ENCODE results near the gene ACAA1.
A peak's percentile ranks its signal among the peaks of the same experiment; 100 is the strongest.
"Not testable (repeated sequence)": the region's sequence is repeated elsewhere in the genome, so short reads cannot be mapped to it uniquely, and the experiment has no call there.

ACAA1 gene

GRCh38 chr3:38140326-38141172 is 3.6 kb upstream of the ACAA1 start:
- Histone ChIP-seq H3K36me3 (ENCODE audit: insufficient read depth, low read length) (no peaks in the 10 kb centered on the region), H3K9me3 (ENCODE audit: low read depth, low read length) (no peaks in the 10 kb centered on the region), H3K9ac (ENCODE audit: insufficient read length) (no peak overlapping the region), H3K27ac (no peak overlapping the region), H3K4me3 (no peak overlapping the region)
- DNase-seq (ENCODE audit: low read depth, low spot score) = no peak
- no peak for TF ChIP-seq EZH2 (IDR thresholded peaks at IDR 0.05)
- TF ChIP-seq FOXP2 (optimal IDR thresholded peaks at IDR 0.05; ENCODE audit: control extremely low read depth, extremely low read length, insufficient read depth) = no peak
- TF ChIP-seq POLR2AphosphoS5 (IDR thresholded peaks at IDR 0.05; ENCODE audit: borderline replicate concordance, low read depth, low read length) = no peak

GRCh38 chr3:38139652-38140051 is 2.7 kb upstream of the ACAA1 start:
- Histone ChIP-seq H3K27ac (no peak overlapping the region), H3K4me3 (peak overlapping the region; percentile 87; the same call in 1 of the 2 replicates), H3K9me3 (ENCODE audit: low read depth, low read length) (no peaks in the 10 kb centered on the region), H3K36me3 (ENCODE audit: insufficient read depth, low read length) (no peaks in the 10 kb centered on the region), H3K9ac (ENCODE audit: insufficient read length) (no peak overlapping the region)
- no peak for DNase-seq (ENCODE audit: low read depth, low spot score)
- TF ChIP-seq FOXP2 (optimal IDR thresholded peaks at IDR 0.05; ENCODE audit: control extremely low read depth, extremely low read length, insufficient read depth) = no peak
- TF ChIP-seq EZH2 (IDR thresholded peaks at IDR 0.05) = no peak
- TF ChIP-seq POLR2AphosphoS5 (IDR thresholded peaks at IDR 0.05; ENCODE audit: borderline replicate concordance, low read depth, low read length) = no peak

- Histone ChIP-seq H3K4me3 (peak overlapping the region; percentile 87), H3K9ac (ENCODE audit: insufficient read length) (peak overlapping the region; percentile 69), H3K27ac (no peak overlapping the region), H3K9me3 (ENCODE audit: low read depth, low read length) (no peaks in the 10 kb centered on the region), H3K36me3 (ENCODE audit: insufficient read depth, low read length) (no peaks in the 10 kb centered on the region)
- no peak for TF ChIP-seq POLR2AphosphoS5 (IDR thresholded peaks at IDR 0.05; ENCODE audit: borderline replicate concordance, low read depth, low read length)
- TF ChIP-seq EZH2 (IDR thresholded peaks at IDR 0.05) = no peak
- TF ChIP-seq FOXP2 (optimal IDR thresholded peaks at IDR 0.05; ENCODE audit: control extremely low read depth, extremely low read length, insufficient read depth) = no peak
- DNase-seq (ENCODE audit: low read depth, low spot score) = no peak
These were observed 2.3 kb upstream of the ACAA1 start for GRCh38 chr3:38139191-38139590.

- H3K36me3 ChIP-seq (ENCODE audit: insufficient read depth, low read length) = no peaks in the 10 kb centered on the region
- peak; percentile 68; the same call in 1 of the 2 replicates for TF ChIP-seq POLR2AphosphoS5 (IDR thresholded peaks at IDR 0.05; ENCODE audit: borderline replicate concordance, low read depth, low read length)
- TF ChIP-seq EZH2 (IDR thresholded peaks at IDR 0.05) = no peak
- DNase-seq (ENCODE audit: low read depth, low spot score) = no peak
- no peak within 1 kb of the TSS for H3K27ac ChIP-seq
- H3K4me3 ChIP-seq = peak within 1 kb of the TSS; percentile 87
- H3K9ac ChIP-seq (ENCODE audit: insufficient read length) = peak within 1 kb of the TSS; percentile 69
- no peaks in the 10 kb centered on the region for H3K9me3 ChIP-seq (ENCODE audit: low read depth, low read length)
These were observed 1.6 kb upstream of the ACAA1 start, which contains the start of gene MYD88 for GRCh38 chr3:38138349-38139190. Gene MYD88 (plus strand): TSS chr3:38138661. CDS start chr3:38138701, 40 bp downstream.

- H3K4me3 ChIP-seq = peak overlapping the region; percentile 87
- peak overlapping the region; percentile 57 for H3K9ac ChIP-seq (ENCODE audit: insufficient read length)
- DNase-seq (ENCODE audit: low read depth, low spot score) = no peak
- H3K27ac ChIP-seq = no peak overlapping the region
- H3K36me3 ChIP-seq (ENCODE audit: insufficient read depth, low read length) = no peaks in the 10 kb centered on the region
- no peak for TF ChIP-seq POLR2AphosphoS5 (IDR thresholded peaks at IDR 0.05; ENCODE audit: borderline replicate concordance, low read depth, low read length)
- no peak for TF ChIP-seq FOXP2 (optimal IDR thresholded peaks at IDR 0.05; ENCODE audit: control extremely low read depth, extremely low read length, insufficient read depth)
- TF ChIP-seq EZH2 (IDR thresholded peaks at IDR 0.05) = no peak
- H3K9me3 ChIP-seq (ENCODE audit: low read depth, low read length) = no peaks in the 10 kb centered on the region
These were observed 855 bp upstream of the ACAA1 start for GRCh38 chr3:38137615-38138348.

GRCh38 chr3:38136393-38136776 is 542 bp downstream of the ACAA1 start:
- H3K9ac ChIP-seq (ENCODE audit: insufficient read length) = peak overlapping the region; percentile 83
- TF ChIP-seq POLR2AphosphoS5 (IDR thresholded peaks at IDR 0.05; ENCODE audit: borderline replicate concordance, low read depth, low read length) = no peak
- no peak for TF ChIP-seq EZH2 (IDR thresholded peaks at IDR 0.05)
- TF ChIP-seq FOXP2 (optimal IDR thresholded peaks at IDR 0.05; ENCODE audit: control extremely low read depth, extremely low read length, insufficient read depth) = no peak
- H3K27ac ChIP-seq = no peak overlapping the region
- no peaks in the 10 kb centered on the region for H3K9me3 ChIP-seq (ENCODE audit: low read depth, low read length)
- peak overlapping the region; percentile 87 for H3K4me3 ChIP-seq
- no peaks in the 10 kb centered on the region for H3K36me3 ChIP-seq (ENCODE audit: insufficient read depth, low read length)
- no peak for DNase-seq (ENCODE audit: low read depth, low spot score)

- H3K36me3 ChIP-seq (ENCODE audit: insufficient read depth, low read length); DNase-seq (ENCODE audit: low read depth, low spot score); H3K27ac ChIP-seq; H3K9me3 ChIP-seq (ENCODE audit: low read depth, low read length): not testable (repeated sequence)
- H3K4me3 ChIP-seq = peak overlapping the region; percentile 87
- peak overlapping the region; percentile 83 for H3K9ac ChIP-seq (ENCODE audit: insufficient read length)
These were observed 1.2 kb downstream of the ACAA1 start for GRCh38 chr3:38135621-38136277.

- not testable (repeated sequence) for H3K36me3 ChIP-seq (ENCODE audit: insufficient read depth, low read length); H3K9me3 ChIP-seq (ENCODE audit: low read depth, low read length); H3K4me3 ChIP-seq; H3K27ac ChIP-seq; DNase-seq (ENCODE audit: low read depth, low spot score); H3K9ac ChIP-seq (ENCODE audit: insufficient read length)
These were observed 2.3 kb downstream of the ACAA1 start for GRCh38 chr3:38134517-38135143.

Measured in SK-N-MC (cell line).